Measurements from ENCODE around the gene PSMD6. TPM values are rescaled to one million over a fixed set of nuclear protein-coding genes. Genes with fewer than 3 reads are reported as not detected.
A peak's percentile ranks its signal among the peaks of the same experiment; 100 is the strongest.

PSMD6 gene
- total RNA-seq, 1 experiment from 2014 or later = 66.0 TPM

DNA sequence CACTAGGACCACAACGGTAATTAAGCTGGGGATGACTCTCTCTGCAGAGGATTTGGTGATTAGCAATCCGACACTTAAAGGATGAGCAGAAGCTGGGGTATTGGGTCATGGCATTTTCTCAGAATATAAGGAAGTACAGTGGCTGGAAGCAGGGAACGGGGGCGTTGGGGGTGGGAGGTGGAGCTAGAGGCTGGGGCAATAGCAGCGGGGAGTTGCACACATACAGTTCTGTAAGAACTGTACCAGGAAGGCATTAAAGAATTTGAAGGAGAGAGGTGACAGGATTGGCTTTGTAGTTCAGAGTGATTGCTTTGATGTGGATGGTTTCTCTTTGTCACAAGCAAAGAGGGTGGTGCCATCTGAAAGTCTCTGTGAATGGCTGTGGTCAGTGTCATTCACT is 28.2 kb downstream of the PSMD6 start:
- Histone ChIP-seq H3K27me3 (no peaks in the 10 kb centered on the region), H3K4me3 (no peak overlapping the region), H3K36me3 (peaks cover 13% of the 10 kb centered on the region), H3K9me3 (no peaks in the 10 kb centered on the region)
- DNase-seq = no peak

DNA sequence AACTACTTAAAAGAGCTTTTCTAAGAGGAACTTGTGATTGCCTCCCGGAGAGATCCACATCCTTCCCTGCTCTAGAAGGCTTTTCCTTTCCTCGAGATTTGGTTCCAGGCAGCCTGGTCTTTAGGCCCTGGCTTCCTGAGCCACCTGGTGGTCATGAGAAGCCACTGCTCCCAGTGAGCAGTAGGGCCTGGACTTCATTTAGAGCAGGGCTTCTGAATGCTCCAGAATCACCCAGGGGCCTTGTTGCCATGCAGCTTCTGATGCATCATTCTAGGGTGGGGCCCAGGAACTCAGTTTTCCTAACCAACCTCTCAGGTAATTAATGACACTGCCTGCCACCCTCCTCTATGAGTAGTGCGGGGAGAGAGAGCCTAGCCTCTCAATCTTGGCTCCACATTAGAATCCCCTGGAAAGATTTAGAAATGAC is 29.6 kb downstream of the PSMD6 start:
- peak; percentile 48 for DNase-seq
- H3K4me3 ChIP-seq = no peak overlapping the region
- H3K9me3 ChIP-seq = no peaks in the 10 kb centered on the region
- H3K36me3 ChIP-seq = peaks cover 15% of the 10 kb centered on the region
- no peaks in the 10 kb centered on the region for H3K27me3 ChIP-seq

DNA sequence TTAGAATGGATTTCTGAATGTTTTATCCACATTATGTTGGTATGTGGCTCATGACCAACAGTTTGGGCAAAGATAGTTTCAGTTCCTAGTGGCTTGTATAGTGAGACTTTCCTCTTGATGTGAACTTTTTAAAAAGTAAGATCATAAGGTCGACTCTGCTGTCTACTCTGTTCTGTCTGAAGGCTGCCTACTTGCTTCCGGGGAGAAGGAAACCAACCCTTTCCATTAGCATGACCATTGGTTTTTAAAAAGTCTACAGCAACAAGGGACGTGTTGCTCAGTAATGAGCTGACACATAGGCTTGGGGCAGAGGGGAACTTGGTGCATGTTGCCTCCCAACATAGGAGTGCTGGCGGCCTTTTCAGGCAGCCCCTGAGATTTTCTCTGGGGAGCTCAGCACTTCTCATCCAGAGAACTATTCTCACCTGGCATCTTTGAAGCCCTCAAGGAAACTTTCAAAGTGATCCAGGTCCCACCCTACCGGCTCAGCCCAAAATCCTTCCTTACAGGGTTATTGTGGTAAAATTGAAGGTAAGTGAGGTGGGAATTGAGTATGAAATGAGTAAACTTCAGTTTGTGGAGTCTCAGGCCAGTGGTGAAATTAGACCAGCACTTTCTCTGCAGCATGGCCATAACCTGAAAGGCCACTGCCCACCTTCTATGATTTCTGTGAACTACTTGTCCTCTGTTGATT is 30.6 kb downstream of the PSMD6 start:
- H3K27me3 ChIP-seq = no peaks in the 10 kb centered on the region
- no peak overlapping the region for H3K4me3 ChIP-seq
- H3K9me3 ChIP-seq = no peaks in the 10 kb centered on the region
- peaks cover 15% of the 10 kb centered on the region for H3K36me3 ChIP-seq
- no peak for DNase-seq

DNA sequence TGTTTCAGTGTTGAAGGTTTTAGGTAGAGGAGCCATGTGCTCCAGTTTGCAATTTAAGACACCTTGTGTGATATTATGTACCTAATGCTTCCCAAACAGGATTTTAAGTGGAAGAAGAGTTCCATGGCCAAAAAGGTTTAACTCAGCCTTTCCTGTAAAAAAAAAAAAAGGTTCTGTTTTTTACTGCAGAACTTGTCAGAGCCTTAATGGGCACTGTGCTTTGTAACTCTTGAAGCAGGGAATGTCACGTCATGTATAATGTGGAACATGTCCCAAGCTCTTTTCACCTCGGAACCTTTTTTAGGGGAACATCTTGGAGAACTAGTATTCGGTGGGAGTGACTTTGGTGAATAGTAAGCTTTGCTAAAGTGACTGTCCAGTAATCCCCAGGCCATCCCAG is 31.6 kb downstream of the PSMD6 start:
- Histone ChIP-seq H3K27me3 (no peaks in the 10 kb centered on the region), H3K36me3 (peaks cover 15% of the 10 kb centered on the region), H3K4me3 (no peak overlapping the region), H3K9me3 (no peaks in the 10 kb centered on the region)
- no peak for DNase-seq

DNA sequence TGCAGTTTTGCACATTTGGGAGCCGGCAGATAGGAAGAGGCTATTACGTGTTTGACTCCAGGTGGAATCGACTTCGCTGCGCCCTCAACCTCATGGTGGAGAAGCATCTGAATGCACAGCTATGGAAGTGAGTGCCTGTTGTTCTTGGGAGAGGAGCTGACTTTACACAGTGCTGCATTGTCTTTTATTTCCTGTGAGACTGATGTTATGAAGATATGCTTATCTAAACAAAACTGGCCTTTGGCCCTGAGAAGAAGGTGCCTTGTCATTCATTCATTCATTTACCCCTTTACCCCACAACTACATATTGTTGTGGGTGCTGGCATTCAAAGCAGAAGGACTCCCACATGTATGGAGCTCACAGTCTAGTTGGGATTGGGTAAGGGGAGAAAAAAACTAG is 32.6 kb downstream of the PSMD6 start:
- H3K36me3 ChIP-seq = peaks cover 10% of the 10 kb centered on the region
- no peak overlapping the region for H3K4me3 ChIP-seq
- no peaks in the 10 kb centered on the region for H3K9me3 ChIP-seq
- no peak for DNase-seq
- no peaks in the 10 kb centered on the region for H3K27me3 ChIP-seq

DNA sequence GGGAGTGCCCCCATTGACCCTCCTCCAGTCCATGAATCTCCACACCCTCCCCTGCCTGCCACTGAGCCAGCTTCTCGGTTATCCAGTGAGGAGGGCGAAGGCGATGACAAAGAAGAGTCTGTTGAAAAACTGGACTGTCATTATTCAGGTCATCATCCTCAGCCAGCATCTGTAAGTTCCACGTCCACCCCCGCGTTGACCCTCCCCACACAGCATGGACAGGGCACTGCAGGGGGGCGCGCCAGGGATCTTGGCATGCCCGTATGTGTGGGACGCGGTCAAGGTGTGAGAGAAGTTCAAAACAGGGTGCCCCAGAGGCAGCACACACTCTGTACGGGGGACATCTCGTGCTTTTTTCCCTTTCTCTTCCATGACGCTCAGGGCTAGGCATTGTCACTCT is 33.1 kb downstream of the PSMD6 start:
- Histone ChIP-seq H3K4me3 (no peak overlapping the region), H3K36me3 (peaks cover 6% of the 10 kb centered on the region)

DNA sequence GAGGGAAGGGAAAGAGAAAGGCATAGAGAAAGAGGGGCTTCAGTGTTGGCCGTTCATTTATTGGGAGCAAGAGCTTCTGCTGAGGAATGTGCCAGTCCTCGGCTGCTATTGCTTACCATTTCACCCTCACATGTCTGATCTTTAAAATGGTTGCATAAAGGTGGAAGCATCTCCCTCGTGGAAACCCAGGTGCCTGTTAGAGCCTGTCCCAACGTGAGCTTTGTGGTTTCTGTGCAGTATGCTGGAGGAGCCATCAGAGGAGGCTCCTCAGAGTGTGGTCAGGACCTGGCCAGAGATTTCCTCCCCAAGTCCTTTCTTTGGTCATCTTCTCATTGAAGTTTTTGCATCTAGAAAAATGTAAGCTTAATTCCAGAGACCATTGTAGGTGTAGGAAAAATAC is 34.4 kb downstream of the PSMD6 start:
- H3K36me3 ChIP-seq = peaks cover 5% of the 10 kb centered on the region
- no peak overlapping the region for H3K4me3 ChIP-seq
- no peaks in the 10 kb centered on the region for H3K9me3 ChIP-seq
- no peak for DNase-seq
- no peaks in the 10 kb centered on the region for H3K27me3 ChIP-seq

More for the DNA sequence above, 33.1 kb downstream of the PSMD6 start:
- Histone ChIP-seq H3K9me3 (no peaks in the 10 kb centered on the region), H3K27me3 (no peaks in the 10 kb centered on the region)
- no peak for DNase-seq

DNA sequence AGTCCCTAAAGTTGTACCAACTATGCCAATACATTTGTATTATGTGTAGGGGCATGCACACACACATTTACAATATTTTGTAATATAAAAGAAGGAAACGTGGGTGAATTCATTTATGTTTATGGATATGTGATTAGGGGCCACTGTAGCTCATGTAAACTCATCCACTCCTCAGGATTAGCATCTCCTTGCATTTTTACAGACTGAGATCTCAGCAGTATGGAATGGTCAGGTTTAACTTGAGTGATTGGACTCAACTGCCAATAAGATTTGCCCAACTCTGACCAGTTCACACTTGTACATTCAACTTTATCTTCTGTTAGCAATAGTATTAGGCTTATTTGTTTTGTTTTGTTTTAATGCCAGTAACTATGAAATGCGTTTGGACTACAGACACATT is 36.5 kb downstream of the PSMD6 start:
- no peak for DNase-seq
- Histone ChIP-seq H3K4me3 (no peak overlapping the region), H3K27me3 (no peaks in the 10 kb centered on the region), H3K36me3 (peaks cover 8% of the 10 kb centered on the region; the same call in 1 of the 2 replicates), H3K9me3 (no peaks in the 10 kb centered on the region)

DNA sequence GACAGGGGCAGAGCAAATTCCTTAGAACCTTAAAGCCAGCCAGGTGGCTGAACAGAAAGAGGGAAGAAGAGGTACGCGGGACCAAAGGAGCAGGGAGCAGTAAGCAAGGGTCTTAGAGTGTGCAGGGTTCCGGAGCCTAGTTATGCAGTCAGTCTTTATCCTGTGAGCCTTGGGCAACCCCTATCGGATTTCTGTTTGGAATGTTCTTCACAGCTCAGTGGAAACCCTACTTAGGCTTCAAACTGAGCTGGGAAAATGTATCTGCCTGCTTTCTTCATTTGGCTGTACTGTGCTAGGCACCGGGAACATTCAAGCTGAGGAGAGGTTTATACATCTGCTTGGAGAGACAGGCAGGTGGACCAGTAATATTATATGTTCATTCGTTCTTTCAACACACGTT is 37.1 kb downstream of the PSMD6 start:
- peaks cover 12% of the 10 kb centered on the region; the same call in 1 of the 2 replicates for H3K36me3 ChIP-seq
- no peaks in the 10 kb centered on the region for H3K9me3 ChIP-seq
- no peak overlapping the region for H3K4me3 ChIP-seq
- H3K27me3 ChIP-seq = no peaks in the 10 kb centered on the region
- DNase-seq = no peak

DNA sequence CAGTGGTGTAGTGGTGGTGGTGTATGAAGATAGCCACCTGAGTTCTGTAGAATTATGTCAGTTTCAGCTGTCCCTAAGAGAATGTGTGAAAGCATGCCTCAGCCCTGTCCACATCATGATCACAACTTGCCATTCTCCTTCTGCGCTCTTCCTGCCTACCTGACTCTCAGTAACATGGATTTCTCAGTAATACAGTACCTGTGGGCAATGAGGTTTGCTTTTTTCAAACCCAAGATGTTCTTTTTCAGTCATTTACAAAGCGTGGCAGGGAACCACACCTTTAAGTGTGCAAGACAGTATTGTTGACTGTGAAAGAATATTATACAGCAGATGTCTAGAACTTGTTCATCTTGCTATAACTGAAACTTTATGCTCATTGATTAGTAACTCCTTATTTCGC is 38.9 kb downstream of the PSMD6 start:
- Histone ChIP-seq H3K9me3 (no peaks in the 10 kb centered on the region), H3K36me3 (peaks cover 14% of the 10 kb centered on the region; the same call in 1 of the 2 replicates), H3K4me3 (no peak overlapping the region), H3K27me3 (no peaks in the 10 kb centered on the region)
- DNase-seq = no peak

DNA sequence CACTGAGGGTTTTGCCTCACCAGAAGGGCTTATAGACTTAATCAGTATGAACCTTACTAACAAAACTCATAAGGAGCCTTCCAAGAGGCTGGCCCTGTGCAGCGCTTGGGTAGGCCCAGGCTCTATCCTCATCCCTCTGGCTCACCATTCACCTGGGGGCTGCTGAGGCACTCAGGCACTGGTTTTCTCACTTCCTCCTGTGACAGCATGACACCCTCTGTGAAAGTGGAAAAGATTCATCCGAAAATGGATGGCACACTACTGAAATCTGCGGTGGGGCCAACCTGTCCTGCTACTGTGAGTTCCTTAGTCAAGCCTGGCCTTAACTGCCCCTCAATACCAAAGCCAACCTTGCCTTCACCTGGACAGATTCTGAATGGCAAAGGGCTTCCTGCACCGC is 41.3 kb downstream of the PSMD6 start:
- Histone ChIP-seq H3K27me3 (no peaks in the 10 kb centered on the region), H3K4me3 (no peak overlapping the region), H3K9me3 (no peaks in the 10 kb centered on the region), H3K36me3 (peaks cover 14% of the 10 kb centered on the region; the same call in 1 of the 2 replicates)
- DNase-seq = no peak

DNA sequence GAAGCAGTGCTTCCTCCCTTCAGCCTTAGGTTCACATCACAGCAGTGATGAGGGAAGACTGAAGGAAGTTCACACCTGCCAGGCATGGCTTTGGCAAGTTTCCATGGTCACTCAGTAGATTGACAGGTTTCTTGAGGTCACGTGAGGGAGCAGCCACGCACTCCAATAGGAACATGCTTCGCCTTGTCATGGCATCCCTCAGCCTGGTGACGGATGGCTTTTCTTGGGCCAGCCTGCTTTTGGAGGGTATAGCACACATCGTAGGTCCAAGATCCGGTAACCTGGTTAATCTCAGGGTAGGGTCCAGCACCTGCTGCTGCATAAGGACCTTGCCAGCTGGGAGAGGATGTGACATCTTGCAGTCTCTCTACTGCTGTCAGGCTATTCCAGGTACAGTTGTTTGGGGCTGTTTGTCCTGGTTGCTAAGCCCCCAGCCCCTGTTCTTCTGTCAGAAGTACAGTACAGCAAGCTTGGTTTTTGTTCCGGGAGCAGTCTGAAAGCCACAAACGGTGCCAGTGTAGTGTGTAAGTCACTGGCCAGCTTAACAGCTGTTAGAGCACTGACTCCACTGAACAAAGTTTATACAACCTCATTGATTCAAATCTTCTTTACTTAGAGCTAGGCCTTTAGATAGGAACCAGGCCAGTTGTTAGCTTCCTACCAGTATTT is 42.3 kb downstream of the PSMD6 start:
- no peaks in the 10 kb centered on the region for H3K27me3 ChIP-seq

DNA sequence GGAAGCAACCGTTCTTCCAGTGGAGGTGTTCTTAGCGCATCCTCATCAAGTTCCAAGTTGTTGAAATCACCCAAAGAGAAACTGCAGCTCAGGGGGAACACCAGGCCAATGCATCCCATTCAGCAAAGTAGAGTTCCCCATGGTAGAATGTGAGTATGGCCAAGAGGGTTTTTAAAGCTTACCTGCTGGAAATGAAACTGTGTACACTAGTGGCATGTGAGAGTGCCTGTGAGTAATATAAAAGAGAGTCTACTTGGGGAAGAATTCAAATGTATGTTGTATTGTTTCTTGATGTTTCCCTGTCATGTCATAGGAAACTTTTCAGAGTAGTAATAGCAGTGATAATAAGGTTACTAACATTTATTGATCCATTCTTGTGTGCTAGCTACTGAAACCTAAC is 43.3 kb downstream of the PSMD6 start:
- H3K36me3 ChIP-seq = peaks cover 14% of the 10 kb centered on the region; the same call in 1 of the 2 replicates
- H3K27me3 ChIP-seq = no peaks in the 10 kb centered on the region
- no peak for DNase-seq
- no peak overlapping the region for H3K4me3 ChIP-seq
- H3K9me3 ChIP-seq = no peaks in the 10 kb centered on the region

More for the DNA sequence above, 42.3 kb downstream of the PSMD6 start:
- Histone ChIP-seq H3K4me3 (no peak overlapping the region), H3K36me3 (peaks cover 14% of the 10 kb centered on the region; the same call in 1 of the 2 replicates), H3K9me3 (no peaks in the 10 kb centered on the region)
- no peak for DNase-seq

DNA sequence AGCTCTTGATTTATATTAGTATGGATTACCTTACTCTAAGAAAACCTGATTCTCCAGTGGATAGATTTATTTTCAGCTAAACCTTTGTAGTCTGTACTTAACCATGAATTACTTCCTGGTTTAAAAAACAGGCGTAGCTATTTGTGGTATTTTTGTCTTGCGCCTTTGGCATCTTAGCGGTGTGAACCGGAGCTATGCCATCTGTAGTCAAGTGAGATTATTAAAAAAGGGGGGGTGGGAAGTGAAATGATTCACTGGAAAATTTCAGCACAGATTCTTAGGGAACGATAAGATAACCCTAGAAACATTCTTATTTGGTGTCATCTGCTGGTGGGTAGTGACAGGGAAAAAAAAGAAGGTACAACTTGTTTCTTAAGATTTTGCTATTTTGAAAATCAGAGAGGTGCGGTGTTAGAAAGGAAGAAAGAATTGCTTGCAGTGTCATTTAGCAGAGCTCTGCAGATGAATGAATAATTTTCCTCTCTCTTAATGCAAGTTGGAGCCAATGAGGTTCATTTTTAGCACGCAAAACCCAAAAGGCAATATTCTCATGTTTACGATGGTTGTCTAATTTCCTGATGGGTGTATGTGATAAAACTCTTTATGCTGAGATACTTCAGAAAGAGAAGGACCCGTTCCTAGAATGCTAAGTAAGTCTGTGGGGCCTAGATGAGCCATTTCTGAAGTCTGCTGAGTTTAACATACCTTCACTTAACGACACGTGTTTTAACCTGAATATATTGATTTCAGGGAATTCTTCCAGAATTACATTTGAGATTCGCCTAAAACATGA is 44.0 kb downstream of the PSMD6 start:
- Histone ChIP-seq H3K27me3 (no peaks in the 10 kb centered on the region), H3K36me3 (peaks cover 14% of the 10 kb centered on the region; the same call in 1 of the 2 replicates), H3K4me3 (no peak overlapping the region), H3K9me3 (no peaks in the 10 kb centered on the region)
- no peak for DNase-seq

DNA sequence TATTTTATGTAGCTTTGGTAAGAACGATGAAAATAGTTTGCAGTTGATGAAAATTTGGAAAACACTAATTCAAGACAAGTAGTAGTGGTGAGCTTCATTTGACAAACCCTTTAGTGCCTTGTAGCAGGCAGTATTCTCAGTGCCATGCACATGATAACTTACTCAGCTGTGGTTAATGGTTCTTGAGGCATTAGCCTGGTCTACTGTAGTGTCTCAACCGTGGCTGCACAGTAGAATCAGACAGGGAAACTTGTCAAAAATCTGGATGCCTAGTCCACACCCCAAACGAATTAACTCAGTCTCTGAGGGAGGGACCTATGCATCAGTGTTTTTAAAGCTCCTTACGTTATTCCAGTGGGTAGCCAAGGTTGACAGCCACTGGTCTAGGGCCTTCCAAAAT is 45.4 kb downstream of the PSMD6 start:
- Histone ChIP-seq H3K9me3 (no peaks in the 10 kb centered on the region), H3K4me3 (no peak overlapping the region), H3K36me3 (peaks cover 14% of the 10 kb centered on the region), H3K27me3 (no peaks in the 10 kb centered on the region)
- no peak for DNase-seq

DNA sequence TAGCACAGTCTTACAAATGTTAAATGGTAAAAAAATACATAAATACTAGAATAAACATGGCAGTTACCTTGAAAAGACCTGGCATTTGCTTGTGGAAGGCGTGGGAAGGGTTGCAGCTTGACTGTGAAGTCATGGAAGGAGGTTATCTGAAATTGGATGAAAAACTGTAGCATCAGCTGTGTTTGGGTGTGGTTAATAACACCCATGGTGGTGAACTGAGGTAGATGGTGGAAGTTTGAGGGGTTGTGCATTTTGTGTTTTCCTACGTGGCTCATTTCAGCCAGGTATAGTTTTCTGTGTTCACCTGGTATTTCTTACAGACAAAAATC is 46.5 kb downstream of the PSMD6 start:
- Histone ChIP-seq H3K4me3 (no peak overlapping the region), H3K9me3 (no peaks in the 10 kb centered on the region)

DNA sequence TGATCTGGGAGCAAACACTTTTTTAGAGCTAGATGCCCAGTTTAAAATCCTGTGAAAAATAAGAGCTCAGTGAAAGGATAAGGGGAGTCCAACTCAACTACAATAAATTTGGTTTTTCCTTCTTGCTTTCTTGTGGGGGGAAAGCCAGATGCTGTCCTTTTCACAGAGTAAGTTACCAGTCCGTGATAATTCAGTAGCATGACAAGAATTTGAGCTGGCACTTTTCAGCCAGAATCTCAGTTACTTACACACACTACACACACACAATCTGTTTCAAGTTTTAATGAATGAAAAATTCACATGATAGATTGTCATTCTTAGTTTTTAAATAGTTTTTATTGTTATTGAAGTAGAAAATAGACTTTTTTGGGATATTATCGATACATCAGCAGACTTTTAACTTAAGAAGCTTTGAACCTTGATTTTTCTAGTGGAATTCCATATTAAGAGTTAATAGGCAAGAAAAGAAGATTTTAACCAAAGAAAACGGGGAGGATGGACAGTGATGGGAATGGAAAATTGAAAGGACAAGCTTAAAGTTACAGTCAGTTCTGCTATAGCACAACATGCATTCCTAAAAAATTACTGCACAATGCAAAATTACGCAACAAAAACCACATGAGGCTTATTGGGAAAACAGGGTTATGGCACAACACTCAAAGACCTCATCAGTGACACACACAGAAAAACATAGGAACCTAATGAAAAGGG is 47.0 kb downstream of the PSMD6 start:
- no peaks in the 10 kb centered on the region for H3K9me3 ChIP-seq
- no peak overlapping the region for H3K4me3 ChIP-seq
- H3K27me3 ChIP-seq = no peaks in the 10 kb centered on the region
- DNase-seq = no peak
- H3K36me3 ChIP-seq = peaks cover 6% of the 10 kb centered on the region

More for the DNA sequence above, 46.5 kb downstream of the PSMD6 start:
- H3K36me3 ChIP-seq = peaks cover 8% of the 10 kb centered on the region
- DNase-seq = no peak
- H3K27me3 ChIP-seq = no peaks in the 10 kb centered on the region
